Stimulated activated CD4-positive, alpha-beta T cell treated with anti-CD3 and anti-CD28 coated beads, Interleukin-2, amount 100 ng/mL, for 24 hours (primary cell): Measurements from ENCODE around the gene TRIO.

Experiments used
- DNase-seq, 2 donors: peaks; one replicate each; pipeline ENCODE4 v3.0.0-alpha.2; 2020

TRIO gene

GRCh38 chr5:14471507-14471906, 328.4 kb downstream of the TRIO start:
- no peak for DNase-seq

- no peak for DNase-seq
These were observed 329.9 kb downstream of the TRIO start for GRCh38 chr5:14472986-14473567.

DNA sequence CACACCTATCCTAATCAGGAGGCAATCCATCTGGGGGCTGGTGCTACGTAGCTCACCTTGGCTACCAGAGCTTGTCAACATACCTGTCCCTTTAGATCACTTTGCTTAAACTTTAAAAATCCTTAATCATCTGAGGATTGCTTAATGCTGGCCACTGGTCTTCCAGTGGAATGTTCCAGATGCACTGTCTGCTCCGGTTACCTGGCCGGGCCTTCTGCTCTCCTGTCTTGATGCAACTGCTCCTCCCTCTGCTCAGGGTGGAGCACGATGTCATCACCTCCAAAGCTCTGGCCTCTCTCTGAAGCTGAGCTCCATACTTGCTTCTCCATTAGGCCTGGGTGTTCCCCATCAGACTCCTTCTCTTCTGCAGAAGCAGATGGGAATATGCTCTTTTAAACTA, 331.9 kb downstream of the TRIO start:
- no peak for DNase-seq

- DNase-seq = no peak
These were observed 333.8 kb downstream of the TRIO start for GRCh38 chr5:14476786-14477435.

GRCh38 chr5:14479143-14479696, 336.1 kb downstream of the TRIO start:
- no peak for DNase-seq

DNA sequence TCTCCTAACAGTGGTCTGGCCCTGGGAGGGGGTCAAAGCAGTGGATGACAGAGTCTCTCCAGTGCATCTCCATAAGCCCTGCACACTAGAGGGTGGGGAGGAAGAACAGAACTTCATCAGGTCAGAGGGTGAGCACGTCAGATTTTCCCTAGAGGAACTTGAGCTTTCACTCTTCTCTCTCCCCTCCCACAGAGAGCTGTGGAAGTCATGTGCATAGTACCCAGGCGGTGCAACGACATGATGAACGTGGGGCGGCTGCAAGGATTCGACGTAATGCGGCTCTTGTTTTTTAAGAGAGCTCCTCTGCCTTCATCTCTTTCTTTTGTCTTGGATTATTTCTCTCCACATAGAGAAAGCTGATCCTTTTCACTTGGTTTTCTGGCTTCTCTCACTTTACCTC, 338.2 kb downstream of the TRIO start:
- no peak for DNase-seq

DNA sequence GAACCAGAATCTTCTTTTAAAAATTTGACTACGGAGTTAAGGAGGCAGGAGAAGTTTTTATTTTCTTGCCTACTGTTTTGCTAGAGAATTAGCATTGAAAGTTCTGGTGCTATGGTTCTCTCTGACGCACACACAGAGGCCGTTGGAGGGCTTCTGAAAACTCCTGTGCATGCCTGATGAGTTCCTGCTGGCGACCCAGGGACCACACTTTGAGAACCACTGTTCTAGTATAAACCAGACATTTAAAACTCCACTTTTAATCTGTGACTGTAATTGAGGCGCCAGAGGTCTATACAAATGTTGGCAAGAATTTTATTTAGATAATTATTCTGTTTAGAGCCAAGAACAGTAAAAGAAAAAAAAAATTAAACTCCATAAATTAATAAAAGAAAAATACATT, 338.9 kb downstream of the TRIO start:
- no peak for DNase-seq

- DNase-seq = no peak
These were observed 340.5 kb downstream of the TRIO start for GRCh38 chr5:14483504-14484157.

GRCh38 chr5:14486486-14486885, 343.3 kb downstream of the TRIO start:
- DNase-seq = no peak

- no peak for DNase-seq
These were observed 344.1 kb downstream of the TRIO start for GRCh38 chr5:14486996-14487896.

GRCh38 chr5:14487897-14488570, 344.9 kb downstream of the TRIO start:
- DNase-seq = no peak

- no peak for DNase-seq
These were observed 345.6 kb downstream of the TRIO start for GRCh38 chr5:14488709-14489108.

- no peak for DNase-seq
These were observed 346.5 kb downstream of the TRIO start for GRCh38 chr5:14489643-14490042.

DNA sequence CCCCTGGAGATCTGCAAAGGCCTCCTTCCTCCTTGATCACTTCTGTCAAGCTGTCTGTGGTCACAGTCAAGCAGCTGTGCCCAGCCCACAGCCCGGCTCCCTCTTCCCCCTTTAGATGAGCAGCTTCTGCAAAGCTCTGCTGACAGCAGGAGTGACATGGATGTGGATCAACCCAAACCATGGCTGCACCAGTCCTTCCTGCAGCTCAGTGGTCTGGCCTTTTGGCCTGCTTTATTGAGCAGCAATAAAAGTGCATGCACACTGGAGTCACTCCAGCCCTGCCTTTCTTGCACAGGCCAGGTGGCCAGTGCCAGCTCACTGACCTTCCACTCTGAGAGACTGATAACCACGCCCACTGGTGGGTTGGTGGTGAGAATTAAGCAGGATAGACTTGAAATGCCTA, 347.2 kb downstream of the TRIO start:
- no peak for DNase-seq

DNA sequence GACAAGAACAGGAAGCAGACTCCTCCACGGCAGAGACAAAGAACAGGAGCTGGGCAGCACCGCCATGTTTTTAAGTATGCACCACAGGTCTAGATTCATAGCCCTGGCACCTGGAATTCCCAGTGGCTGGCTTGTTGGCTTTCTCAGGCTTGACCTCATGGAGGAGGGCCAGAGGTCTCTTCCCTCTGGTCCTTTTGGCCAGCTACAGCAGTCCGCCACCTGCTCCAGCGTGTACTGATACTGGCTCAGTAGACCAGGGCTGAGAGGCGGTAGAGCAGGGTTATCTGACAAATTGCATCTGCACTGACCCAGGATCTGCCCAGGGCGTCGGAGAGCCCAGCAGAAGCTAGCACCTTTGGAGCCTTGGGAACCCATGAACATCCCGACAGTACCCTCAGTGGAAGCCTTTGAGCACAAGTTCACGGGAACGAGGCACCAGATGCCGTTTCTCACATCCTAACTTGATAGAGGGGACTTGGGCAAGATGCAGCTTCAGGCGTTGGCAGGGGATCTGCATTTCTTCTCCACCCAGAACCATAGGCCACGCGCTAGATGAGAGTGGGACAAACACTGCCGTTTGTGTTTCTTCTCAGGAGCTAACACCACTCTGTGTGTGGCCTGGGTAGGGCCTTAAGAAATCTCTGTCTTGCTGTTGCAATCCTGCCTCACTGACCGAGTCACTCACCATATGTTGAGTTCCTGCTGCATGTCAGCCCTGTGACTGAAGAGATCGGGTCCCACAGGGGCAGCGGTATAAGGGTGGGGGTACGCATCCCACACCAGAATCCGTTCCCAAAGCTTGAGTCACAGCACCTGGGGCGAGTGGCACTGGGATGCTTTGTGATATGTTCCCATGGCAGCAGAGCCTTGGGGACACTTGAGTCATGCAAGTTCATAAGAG, 348.1 kb downstream of the TRIO start:
- DNase-seq = no peak

DNA sequence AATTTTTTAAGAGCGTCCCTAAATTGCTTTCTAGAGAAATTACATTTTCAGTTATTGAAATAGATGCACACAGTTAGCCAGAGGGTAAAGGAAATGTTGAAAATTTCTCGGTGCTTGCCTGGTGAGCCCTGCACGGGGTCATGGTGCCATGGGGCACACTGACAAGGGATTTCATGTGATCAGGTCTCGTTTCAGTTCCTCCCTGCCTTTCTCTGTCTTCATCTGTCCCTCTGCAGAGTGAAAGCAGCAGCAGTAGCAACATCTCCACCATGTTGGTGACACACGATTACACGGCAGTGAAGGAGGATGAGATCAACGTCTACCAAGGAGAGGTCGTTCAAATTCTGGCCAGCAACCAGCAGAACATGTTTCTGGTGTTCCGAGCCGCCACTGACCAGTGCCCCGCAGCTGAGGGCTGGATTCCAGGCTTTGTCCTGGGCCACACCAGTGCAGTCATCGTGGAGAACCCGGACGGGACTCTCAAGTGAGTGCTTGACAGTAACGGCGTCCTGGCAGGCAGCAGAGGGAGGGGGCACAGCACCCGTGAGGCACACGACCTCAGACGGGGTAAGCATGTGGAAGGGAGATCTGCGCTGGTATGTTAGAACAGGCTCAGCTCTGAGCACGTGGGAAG, 349.3 kb downstream of the TRIO start:
- DNase-seq = no peak

GRCh38 chr5:14495301-14495700, 352.2 kb downstream of the TRIO start:
- DNase-seq = no peak

GRCh38 chr5:14497311-14497710, 354.2 kb downstream of the TRIO start:
- no peak for DNase-seq

- DNase-seq = no peak
These were observed 358.5 kb downstream of the TRIO start for GRCh38 chr5:14501353-14502293.

GRCh38 chr5:14502294-14502690, 359.1 kb downstream of the TRIO start:
- DNase-seq = no peak
